ENCODE results near the gene OXLD1.

The OXLD1 gene

DNA sequence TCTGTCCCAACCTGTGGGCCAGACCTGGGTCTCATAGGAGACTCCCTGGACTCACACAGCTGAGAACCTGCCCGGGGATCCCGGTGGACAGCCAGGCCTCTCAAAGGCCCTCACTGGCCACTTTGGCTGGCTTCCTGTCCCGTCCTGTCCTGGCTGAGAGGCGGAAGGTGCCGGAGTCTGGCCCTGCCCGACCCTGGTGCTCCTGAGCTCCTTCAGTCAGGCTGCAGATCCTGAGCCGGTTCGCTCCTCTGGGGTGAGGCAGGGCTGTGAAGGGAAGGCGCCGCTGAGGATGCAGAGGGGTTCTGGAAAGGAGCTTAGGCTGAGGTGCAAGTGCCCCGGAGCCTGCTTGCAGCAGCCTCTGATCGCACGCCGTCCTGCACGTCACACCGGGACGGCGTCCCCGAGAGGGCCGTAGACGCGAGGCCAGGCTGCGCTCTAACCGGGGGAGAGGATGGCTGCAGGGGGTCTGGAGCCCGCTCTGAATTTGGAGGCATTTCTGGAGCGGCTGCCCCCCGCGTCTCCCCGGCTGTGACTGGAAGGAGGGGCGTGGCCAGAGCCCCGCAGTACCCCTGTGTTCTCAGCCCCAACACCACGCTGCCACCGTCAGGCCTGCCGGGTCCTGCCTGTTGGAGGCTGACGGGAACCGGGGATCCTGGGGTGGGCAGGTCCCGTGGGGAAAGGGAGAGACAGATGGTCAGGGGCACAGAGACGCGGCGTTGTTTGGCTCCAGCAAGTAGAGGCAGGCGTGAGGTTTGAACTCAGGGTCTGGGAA lies 21.6 kb upstream of the OXLD1 start:
- no peak overlapping the region for H3K9ac ChIP-seq (ENCODE audit: low read depth, low read length)
- H3K4me3 ChIP-seq (ENCODE audit: low read length): no peak overlapping the region
- no peaks in the 10 kb centered on the region for H3K27me3 ChIP-seq (ENCODE audit: control insufficient read depth, insufficient read depth, low read length)
- H3K4me1 ChIP-seq (ENCODE audit: control insufficient read depth, insufficient read depth, low read length): peaks cover 16% of the 10 kb centered on the region
- no peak overlapping the region for H3K4me2 ChIP-seq (ENCODE audit: low read length)
- H3K36me3 ChIP-seq (ENCODE audit: insufficient read depth, low read length): peaks cover 77% of the 10 kb centered on the region
- no peaks in the 10 kb centered on the region for H3K9me3 ChIP-seq (replicated peaks; ENCODE audit: low read length)

DNA sequence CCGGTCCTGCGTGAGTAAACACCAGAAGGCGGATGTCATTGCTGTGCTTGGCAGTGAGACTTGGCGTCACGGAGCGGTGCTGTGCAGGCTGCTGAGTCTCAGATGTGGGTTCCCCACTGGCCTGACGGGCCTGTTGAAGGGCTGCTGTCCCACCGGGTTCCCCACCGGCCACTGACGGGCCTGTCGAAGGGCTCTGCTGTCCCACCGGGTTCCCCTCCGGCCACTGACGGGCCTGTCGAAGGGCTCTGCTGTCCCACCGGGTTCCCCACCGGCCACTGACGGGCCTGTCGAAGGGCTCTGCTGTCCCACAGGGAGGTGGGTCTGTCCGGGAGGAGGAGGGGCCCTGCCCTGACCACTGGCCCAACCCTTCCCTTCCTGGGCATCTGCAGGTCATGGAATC lies 20.2 kb upstream of the OXLD1 start:
- no peaks in the 10 kb centered on the region for H3K27me3 ChIP-seq (ENCODE audit: control insufficient read depth, insufficient read depth, low read length)
- H3K4me2 ChIP-seq (ENCODE audit: low read length): no peak overlapping the region
- no peak overlapping the region for H3K9ac ChIP-seq (ENCODE audit: low read depth, low read length)
- H3K9me3 ChIP-seq (replicated peaks; ENCODE audit: low read length): no peaks in the 10 kb centered on the region
- no peak overlapping the region for H3K4me3 ChIP-seq (ENCODE audit: low read length)
- peaks cover 28% of the 10 kb centered on the region for H3K4me1 ChIP-seq (ENCODE audit: control insufficient read depth, insufficient read depth, low read length)
- peaks cover 66% of the 10 kb centered on the region for H3K36me3 ChIP-seq (ENCODE audit: insufficient read depth, low read length)

- H3K27me3 ChIP-seq (ENCODE audit: control insufficient read depth, insufficient read depth, low read length): no peaks in the 10 kb centered on the region
- peaks cover 61% of the 10 kb centered on the region for H3K36me3 ChIP-seq (ENCODE audit: insufficient read depth, low read length)
- peak overlapping the region; percentile 95 for H3K4me2 ChIP-seq (ENCODE audit: low read length)
- peak overlapping the region; percentile 98 for H3K9ac ChIP-seq (ENCODE audit: low read depth, low read length)
- H3K9me3 ChIP-seq (replicated peaks; ENCODE audit: low read length): no peaks in the 10 kb centered on the region
- H3K4me1 ChIP-seq (ENCODE audit: control insufficient read depth, insufficient read depth, low read length): peaks cover 32% of the 10 kb centered on the region
- peak overlapping the region; percentile 77 for H3K4me3 ChIP-seq (ENCODE audit: low read length)
These were observed 18.7 kb upstream of the OXLD1 start for GRCh38 chr17:81685108-81685507.

- Histone ChIP-seq H3K36me3 (ENCODE audit: insufficient read depth, low read length) (peaks cover 59% of the 10 kb centered on the region), H3K4me2 (ENCODE audit: low read length) (peak overlapping the region; percentile 95), H3K4me3 (ENCODE audit: low read length) (peak overlapping the region; percentile 77), H3K27me3 (ENCODE audit: control insufficient read depth, insufficient read depth, low read length) (no peaks in the 10 kb centered on the region), H3K9me3 (replicated peaks; ENCODE audit: low read length) (no peaks in the 10 kb centered on the region), H3K9ac (ENCODE audit: low read depth, low read length) (peak overlapping the region; percentile 98), H3K4me1 (ENCODE audit: control insufficient read depth, insufficient read depth, low read length) (peaks cover 32% of the 10 kb centered on the region)
These were observed 18.1 kb upstream of the OXLD1 start for GRCh38 chr17:81684442-81684911.

GRCh38 chr17:81683584-81684441 lies 17.4 kb upstream of the OXLD1 start, which contains the start of the genes ARL16 and HGS:
Gene ARL16, minus strand, starts transcription at chr17:81683797. Its CDS starts 44 bp downstream, at chr17:81683753.
Gene HGS, plus strand, starts transcription at chr17:81684011. Its CDS starts 56 bp downstream, at chr17:81684067.
- H3K9me3 ChIP-seq (replicated peaks; ENCODE audit: low read length): no peaks in the 10 kb centered on the region
- peaks cover 52% of the 10 kb centered on the region for H3K36me3 ChIP-seq (ENCODE audit: insufficient read depth, low read length)
- H3K9ac ChIP-seq (ENCODE audit: low read depth, low read length): peak within 1 kb of the TSS; percentile 98
- H3K4me2 ChIP-seq (ENCODE audit: low read length): peak within 1 kb of the TSS; percentile 95
- peak within 1 kb of the TSS; percentile 86 for H3K4me3 ChIP-seq (ENCODE audit: low read length)
- no peaks in the 10 kb centered on the region for H3K27me3 ChIP-seq (ENCODE audit: control insufficient read depth, insufficient read depth, low read length)
- H3K4me1 ChIP-seq (ENCODE audit: control insufficient read depth, insufficient read depth, low read length): peaks cover 32% of the 10 kb centered on the region

- peak overlapping the region; percentile 92 for H3K4me2 ChIP-seq (ENCODE audit: low read length)
- H3K36me3 ChIP-seq (ENCODE audit: insufficient read depth, low read length): peaks cover 46% of the 10 kb centered on the region
- no peaks in the 10 kb centered on the region for H3K9me3 ChIP-seq (replicated peaks; ENCODE audit: low read length)
- H3K4me3 ChIP-seq (ENCODE audit: low read length): peak overlapping the region; percentile 86
- H3K27me3 ChIP-seq (ENCODE audit: control insufficient read depth, insufficient read depth, low read length): no peaks in the 10 kb centered on the region
- peaks cover 32% of the 10 kb centered on the region for H3K4me1 ChIP-seq (ENCODE audit: control insufficient read depth, insufficient read depth, low read length)
- peak overlapping the region; percentile 95 for H3K9ac ChIP-seq (ENCODE audit: low read depth, low read length)
These were observed 16.8 kb upstream of the OXLD1 start for GRCh38 chr17:81683208-81683583.

DNA sequence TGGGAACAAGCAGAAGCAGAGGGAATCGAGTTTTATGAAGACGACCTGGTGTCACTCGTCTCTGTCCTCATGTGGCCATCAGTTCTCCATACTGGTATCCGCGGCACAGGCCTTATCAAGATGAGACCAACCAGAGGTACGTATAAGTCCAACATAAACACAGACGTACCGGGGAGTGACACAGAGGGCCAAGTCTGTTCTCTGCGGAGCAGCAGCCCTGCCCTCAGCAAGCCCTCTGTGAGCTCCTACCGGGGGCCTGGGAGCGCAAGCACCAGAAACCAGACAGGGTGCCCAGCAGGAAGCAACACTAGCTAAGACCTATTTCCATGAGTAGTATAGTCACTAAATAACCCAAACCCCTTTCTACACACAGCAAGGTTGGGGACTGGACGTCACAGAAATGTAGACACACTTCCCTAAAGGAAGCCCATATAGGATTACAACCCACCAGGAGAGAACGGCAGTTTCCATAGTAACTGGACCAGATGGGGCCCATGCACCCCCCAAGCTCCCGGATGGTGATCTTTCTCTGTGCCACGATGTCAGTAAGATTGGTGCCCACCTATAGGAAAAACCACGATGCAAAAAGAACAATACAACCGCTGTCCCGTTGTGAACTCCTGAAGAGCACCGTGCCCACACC lies 16.3 kb upstream of the OXLD1 start:
- H3K36me3 ChIP-seq (ENCODE audit: insufficient read depth, low read length): peaks cover 41% of the 10 kb centered on the region
- H3K9me3 ChIP-seq (replicated peaks; ENCODE audit: low read length): no peaks in the 10 kb centered on the region
- peaks cover 32% of the 10 kb centered on the region for H3K4me1 ChIP-seq (ENCODE audit: control insufficient read depth, insufficient read depth, low read length)
- H3K9ac ChIP-seq (ENCODE audit: low read depth, low read length): peak overlapping the region; percentile 95
- peak overlapping the region; percentile 86 for H3K4me3 ChIP-seq (ENCODE audit: low read length)
- H3K4me2 ChIP-seq (ENCODE audit: low read length): peak overlapping the region; percentile 92
- H3K27me3 ChIP-seq (ENCODE audit: control insufficient read depth, insufficient read depth, low read length): no peaks in the 10 kb centered on the region

DNA sequence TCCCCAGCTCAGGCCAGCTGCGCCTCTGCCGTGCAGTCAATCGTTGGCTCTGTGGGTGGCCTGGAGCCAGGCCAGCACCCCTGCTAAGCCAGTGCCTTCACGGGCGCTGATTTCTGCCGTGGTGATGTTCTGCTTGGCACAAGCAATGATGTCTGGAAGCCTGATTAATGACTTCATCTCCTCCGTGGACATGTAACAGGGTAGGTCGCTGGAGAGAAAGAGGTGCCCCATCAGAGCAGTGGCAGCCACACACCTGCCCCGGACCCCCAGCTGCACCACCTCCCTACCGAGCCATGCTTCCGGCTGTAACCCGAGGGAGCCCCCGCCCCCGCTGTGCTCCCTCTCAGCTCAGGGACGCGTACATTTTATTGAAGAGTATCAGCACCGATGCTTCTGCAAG lies 15.3 kb upstream of the OXLD1 start:
- peaks cover 32% of the 10 kb centered on the region for H3K4me1 ChIP-seq (ENCODE audit: control insufficient read depth, insufficient read depth, low read length)
- H3K27me3 ChIP-seq (ENCODE audit: control insufficient read depth, insufficient read depth, low read length): no peaks in the 10 kb centered on the region
- peaks cover 31% of the 10 kb centered on the region for H3K36me3 ChIP-seq (ENCODE audit: insufficient read depth, low read length)
- H3K4me3 ChIP-seq (ENCODE audit: low read length): no peak overlapping the region
- H3K4me2 ChIP-seq (ENCODE audit: low read length): peak overlapping the region; percentile 92
- no peak overlapping the region for H3K9ac ChIP-seq (ENCODE audit: low read depth, low read length)
- no peaks in the 10 kb centered on the region for H3K9me3 ChIP-seq (replicated peaks; ENCODE audit: low read length)

DNA sequence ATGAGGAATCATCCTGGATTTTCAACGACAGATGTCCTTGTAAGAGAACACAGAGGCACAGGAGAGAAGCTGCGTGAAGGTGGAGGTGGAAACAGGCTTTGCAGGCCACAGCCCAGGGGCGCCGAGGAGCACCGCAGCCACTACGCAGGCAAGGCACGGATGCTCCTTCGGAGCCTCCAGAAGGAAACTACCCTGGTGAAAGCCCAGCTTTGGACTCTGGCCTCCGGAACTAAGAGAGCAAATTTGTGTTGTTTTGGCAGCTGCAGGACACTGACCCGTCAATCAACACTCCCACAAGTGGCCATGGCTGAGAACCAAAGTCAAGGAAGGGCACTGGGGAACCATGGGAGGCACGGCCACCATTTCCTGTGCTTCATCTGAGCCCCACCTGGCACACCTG lies 13.7 kb upstream of the OXLD1 start:
- H3K9me3 ChIP-seq (replicated peaks; ENCODE audit: low read length): no peaks in the 10 kb centered on the region
- no peak overlapping the region for H3K4me3 ChIP-seq (ENCODE audit: low read length)
- peaks cover 23% of the 10 kb centered on the region for H3K4me1 ChIP-seq (ENCODE audit: control insufficient read depth, insufficient read depth, low read length)

GRCh38 chr17:81676906-81677305 lies 10.5 kb upstream of the OXLD1 start:
- Histone ChIP-seq H3K9ac (ENCODE audit: low read depth, low read length) (no peak overlapping the region), H3K36me3 (ENCODE audit: insufficient read depth, low read length) (peaks cover 35% of the 10 kb centered on the region), H3K4me3 (ENCODE audit: low read length) (no peak overlapping the region), H3K9me3 (replicated peaks; ENCODE audit: low read length) (no peaks in the 10 kb centered on the region), H3K4me2 (ENCODE audit: low read length) (no peak overlapping the region), H3K4me1 (ENCODE audit: control insufficient read depth, insufficient read depth, low read length) (peaks cover 7% of the 10 kb centered on the region), H3K27me3 (ENCODE audit: control insufficient read depth, insufficient read depth, low read length) (no peaks in the 10 kb centered on the region)

More for the DNA sequence above, 13.7 kb upstream of the OXLD1 start:
- Histone ChIP-seq H3K27me3 (ENCODE audit: control insufficient read depth, insufficient read depth, low read length) (no peaks in the 10 kb centered on the region), H3K36me3 (ENCODE audit: insufficient read depth, low read length) (peaks cover 17% of the 10 kb centered on the region), H3K4me2 (ENCODE audit: low read length) (no peak overlapping the region), H3K9ac (ENCODE audit: low read depth, low read length) (no peak overlapping the region)
